Neural cell (in vitro differentiated cells): ENCODE data around the gene LIME1.

Experiments used
- EP300 ChIP-seq: fragments of 450-650 bp; conservative IDR thresholded peaks from 2 replicates; pipeline ENCODE4 v1.6.1; 2014; ENCODE audit warnings: antibody characterized with exemption, mild to moderate bottlenecking, moderate library complexity; ENCODE audit not compliant: poor library complexity, severe bottlenecking
- TF ChIP-seq, protein P1 (sequence below): fragments of 450-650 bp; IDR thresholded peaks from 2 replicates; pipeline ENCODE4 v1.5.1; 2014; ENCODE audit warnings: antibody characterized with exemption, mild to moderate bottlenecking, moderate library complexity; ENCODE audit not compliant: poor library complexity, severe bottlenecking

DNA sequence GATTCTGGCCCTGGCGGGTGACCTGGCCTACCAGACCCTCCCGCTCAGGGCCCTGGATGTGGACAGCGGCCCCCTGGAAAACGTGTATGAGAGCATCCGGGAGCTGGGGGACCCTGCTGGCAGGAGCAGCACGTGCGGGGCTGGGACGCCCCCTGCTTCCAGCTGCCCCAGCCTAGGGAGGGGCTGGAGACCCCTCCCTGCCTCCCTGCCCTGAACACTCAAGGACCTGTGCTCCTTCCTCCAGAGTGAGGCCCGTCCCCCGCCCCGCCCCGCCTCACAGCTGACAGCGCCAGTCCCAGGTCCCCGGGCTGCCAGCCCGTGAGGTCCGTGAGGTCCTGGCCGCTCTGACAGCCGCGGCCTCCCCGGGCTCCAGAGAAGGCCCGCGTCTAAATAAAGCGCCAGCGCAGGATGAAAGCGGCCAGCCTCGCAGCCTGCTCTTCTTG lies 2.2 kb downstream of the LIME1 start:
- TF ChIP-seq EP300 = no peak
- TF ChIP-seq, protein P1, sequence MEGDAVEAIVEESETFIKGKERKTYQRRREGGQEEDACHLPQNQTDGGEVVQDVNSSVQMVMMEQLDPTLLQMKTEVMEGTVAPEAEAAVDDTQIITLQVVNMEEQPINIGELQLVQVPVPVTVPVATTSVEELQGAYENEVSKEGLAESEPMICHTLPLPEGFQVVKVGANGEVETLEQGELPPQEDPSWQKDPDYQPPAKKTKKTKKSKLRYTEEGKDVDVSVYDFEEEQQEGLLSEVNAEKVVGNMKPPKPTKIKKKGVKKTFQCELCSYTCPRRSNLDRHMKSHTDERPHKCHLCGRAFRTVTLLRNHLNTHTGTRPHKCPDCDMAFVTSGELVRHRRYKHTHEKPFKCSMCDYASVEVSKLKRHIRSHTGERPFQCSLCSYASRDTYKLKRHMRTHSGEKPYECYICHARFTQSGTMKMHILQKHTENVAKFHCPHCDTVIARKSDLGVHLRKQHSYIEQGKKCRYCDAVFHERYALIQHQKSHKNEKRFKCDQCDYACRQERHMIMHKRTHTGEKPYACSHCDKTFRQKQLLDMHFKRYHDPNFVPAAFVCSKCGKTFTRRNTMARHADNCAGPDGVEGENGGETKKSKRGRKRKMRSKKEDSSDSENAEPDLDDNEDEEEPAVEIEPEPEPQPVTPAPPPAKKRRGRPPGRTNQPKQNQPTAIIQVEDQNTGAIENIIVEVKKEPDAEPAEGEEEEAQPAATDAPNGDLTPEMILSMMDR = no peak
